ENCODE results near the gene TRIM5.
A peak's percentile ranks its signal among the peaks of the same experiment; 100 is the strongest.

The TRIM5 gene

DNA sequence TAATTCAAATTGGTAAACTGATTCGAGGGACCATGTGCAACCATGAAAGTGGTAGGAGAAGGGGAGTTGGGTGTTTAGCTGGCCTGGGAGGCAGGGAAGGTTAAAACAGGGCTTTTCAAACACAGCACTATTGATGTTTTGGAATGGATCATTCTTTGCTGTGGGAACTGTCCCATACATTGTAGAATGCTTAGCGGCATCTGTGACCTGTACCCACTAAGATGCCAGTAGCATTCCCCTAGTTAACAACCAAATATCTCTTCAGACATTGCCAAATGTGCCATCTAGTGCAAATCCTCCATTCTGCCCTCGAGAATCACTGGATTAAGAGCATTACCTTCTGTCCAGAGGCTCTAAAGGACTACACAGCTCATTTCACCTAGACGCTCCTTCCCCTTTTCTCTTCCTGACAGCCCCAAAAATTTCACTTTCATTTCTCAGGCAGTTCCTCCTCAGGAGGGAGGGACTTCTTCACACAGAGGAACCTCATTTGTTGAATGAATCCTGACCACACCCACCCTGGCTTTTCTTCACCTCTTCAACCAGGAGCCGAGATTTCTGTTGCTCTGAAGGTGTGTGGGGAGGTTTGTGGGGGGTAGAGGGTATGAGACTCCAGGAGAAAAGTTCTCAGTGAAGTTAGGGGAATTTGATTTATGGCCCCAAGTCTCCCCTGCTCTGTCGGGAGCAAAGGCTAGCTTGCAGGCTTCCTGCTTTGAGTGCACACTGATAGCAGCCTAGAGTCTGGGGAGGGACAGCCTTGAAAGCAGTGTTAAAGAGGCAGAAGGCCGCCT lies 60.2 kb downstream of the TRIM5 start, which contains the start of gene TRIM34:
Gene TRIM34 (plus strand): TSS at position 513 of the 791 bp plus-strand sequence. CDS start 7,331 bp downstream, outside the sequence.
- peak; percentile 78 for DNase-seq (ENCODE audit: low spot score)

DNA sequence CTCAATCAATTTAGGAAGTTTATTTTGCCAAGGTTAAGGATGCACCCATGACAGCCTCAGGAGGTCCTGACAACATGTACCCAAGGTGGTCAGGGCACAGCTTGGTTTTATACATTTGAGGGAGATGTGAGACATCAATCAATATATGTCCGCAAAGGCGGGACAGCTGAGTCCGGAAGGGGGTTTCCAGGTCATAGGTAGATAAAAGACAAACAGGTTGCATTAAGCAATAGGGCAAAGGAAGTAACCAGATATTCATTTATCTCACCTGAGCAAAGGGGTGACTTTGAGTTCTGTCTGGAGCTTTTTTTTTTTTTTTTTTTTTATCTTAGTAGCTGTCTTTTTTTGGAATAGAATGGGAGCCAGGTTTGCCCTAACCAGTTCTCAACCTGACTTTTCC lies 62.1 kb downstream of the TRIM5 start:
- no peak for DNase-seq (ENCODE audit: low spot score)

DNA sequence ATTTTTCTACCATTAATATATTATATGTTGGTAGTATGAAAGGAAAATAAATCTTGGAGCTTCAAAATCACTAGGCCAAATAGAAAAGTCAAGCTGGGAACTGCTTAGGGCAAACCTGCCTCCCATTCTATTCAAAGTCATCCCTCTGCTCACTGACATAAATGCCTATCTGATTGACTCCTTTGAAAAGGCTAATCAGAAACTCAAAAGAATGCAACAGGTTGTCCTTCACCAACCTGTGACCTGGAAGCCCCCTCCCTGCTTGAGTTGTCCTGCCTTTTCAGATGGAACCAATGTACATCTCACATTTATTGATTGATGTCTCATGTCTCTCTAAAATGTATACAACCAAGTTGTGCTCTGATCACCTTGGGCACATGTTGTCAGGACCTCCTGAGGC lies 63.3 kb downstream of the TRIM5 start:
- no peak for DNase-seq (ENCODE audit: low spot score)

DNA sequence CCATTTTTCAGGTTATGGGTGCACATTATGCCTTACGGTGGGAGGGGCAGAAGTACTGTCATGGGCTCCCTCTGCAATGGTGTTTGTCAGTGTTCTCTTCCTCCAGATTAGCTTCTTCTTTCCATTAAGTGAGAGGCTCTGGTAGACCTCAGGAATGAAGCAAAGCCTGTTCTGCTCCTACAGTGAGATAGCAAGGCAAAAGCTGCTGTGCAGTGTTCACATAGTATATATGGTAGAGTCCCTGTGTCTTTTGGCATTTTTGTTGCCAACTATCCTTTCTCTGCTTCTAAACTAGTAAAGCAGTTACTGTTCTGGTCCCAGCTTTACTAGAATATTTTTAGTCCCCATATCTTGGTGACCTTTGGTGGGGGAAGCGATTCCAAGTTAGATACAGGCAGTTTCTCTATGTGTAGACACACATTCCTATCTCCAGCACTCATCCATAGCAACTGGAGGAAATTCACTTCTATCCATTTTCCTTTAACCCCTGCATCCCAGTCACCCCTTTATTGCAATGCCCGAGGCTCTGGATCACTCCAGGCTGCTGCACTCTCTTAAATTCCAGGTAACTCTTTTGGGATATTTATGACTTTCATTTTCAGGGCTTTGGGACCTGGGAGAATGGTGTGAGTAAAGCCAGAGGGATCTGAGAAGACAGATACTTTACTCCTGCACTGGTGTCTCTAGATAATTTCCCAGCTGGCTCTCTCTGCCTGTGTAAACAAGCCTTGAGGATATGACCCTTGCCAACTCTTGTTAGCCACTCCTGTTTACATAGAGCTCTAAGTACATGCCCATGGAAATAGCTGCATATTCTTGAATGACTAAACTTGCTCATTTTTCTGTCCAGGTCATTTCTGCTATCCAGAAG lies 64.0 kb downstream of the TRIM5 start:
- peak; percentile 76 for DNase-seq (ENCODE audit: low spot score)

DNA sequence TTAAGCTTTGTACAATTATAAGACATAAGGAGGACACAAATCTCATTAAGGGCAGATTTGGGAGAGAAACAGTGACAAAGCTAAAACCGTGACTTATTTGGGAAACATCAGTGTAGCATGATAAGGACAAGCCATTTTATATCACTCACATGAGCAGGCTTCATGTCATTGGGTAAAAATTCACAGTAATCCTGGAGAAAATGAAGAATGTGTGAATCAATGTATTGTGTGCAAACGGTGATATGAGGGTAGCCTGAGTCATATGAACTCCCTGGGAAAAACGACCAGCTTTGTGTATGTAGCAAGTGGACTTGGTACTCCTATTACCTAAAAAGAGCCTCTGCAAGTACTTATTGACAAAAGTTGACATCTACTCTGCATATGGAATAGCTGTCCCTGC lies 66.1 kb downstream of the TRIM5 start:
- DNase-seq (ENCODE audit: low spot score): peak; percentile 50

All from AG08396 (cell line).